Measurements from ENCODE around the gene MDK. TPM values are rescaled to one million over a fixed set of nuclear protein-coding genes. Genes with fewer than 3 reads are reported as not detected.

Gene MDK
- polyA plus RNA-seq, 1 donor from 2014 or later, result 90.3 TPM

- H3K27me3 ChIP-seq (ENCODE audit: insufficient read depth, low read depth, low read length), result no peaks in the 10 kb centered on the region
- H3K9me2 ChIP-seq (ENCODE audit: insufficient read depth, low read length), result no peaks in the 10 kb centered on the region
- no peak overlapping the region for H3K27ac ChIP-seq (ENCODE audit: low read length)
- no peak overlapping the region for H3K4me2 ChIP-seq (ENCODE audit: low read length)
- H2AFZ ChIP-seq (ENCODE audit: low read depth, low read length), result no peak overlapping the region
- H3K9ac ChIP-seq (ENCODE audit: low read length), result no peak overlapping the region
- no peaks in the 10 kb centered on the region for H3K79me2 ChIP-seq (replicated peaks; ENCODE audit: insufficient read depth, low read length)
- no peaks in the 10 kb centered on the region for H3K9me3 ChIP-seq (ENCODE audit: low read length)
- no peaks in the 10 kb centered on the region for H3K36me3 ChIP-seq (ENCODE audit: insufficient read depth, low read length)
- H4K20me1 ChIP-seq (ENCODE audit: insufficient read depth), result no peaks in the 10 kb centered on the region
- H3K4me3 ChIP-seq (ENCODE audit: low read length), result no peak overlapping the region
- no peaks in the 10 kb centered on the region for H3F3A ChIP-seq (ENCODE audit: insufficient read depth, low read length, poor library complexity, severe bottlenecking)
- no peak for TF ChIP-seq EP300 (conservative IDR thresholded peaks at IDR 0.05; ENCODE audit: poor library complexity, severe bottlenecking)
Observed at GRCh38 chr11:46408407-46408986, 27.0 kb downstream of the MDK start.

DNA sequence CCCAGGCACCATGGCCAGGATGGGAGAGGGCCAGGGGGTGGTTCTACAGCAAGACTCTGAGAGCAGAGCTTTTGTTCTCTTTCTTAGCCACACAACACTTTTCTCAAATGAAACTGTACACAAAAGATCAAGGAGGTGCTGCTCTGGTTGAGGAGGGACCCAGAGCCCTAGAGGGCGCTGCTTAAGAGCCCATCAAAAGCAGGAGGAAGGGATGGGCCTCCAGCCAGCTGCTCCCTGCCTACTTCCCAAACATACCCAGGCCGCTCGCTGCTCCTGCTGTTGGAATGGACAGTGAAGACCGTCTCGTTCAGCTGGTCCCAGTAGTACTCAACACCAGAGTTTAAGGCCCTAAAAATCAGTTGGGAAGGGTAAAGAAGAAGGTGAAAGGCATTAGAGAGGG lies 28.6 kb downstream of the MDK start:
- H3K9me2 ChIP-seq (ENCODE audit: insufficient read depth, low read length), result no peaks in the 10 kb centered on the region
- no peaks in the 10 kb centered on the region for H3K79me2 ChIP-seq (replicated peaks; ENCODE audit: insufficient read depth, low read length)
- H3K9me3 ChIP-seq (ENCODE audit: low read length), result no peaks in the 10 kb centered on the region
- H3K4me2 ChIP-seq (ENCODE audit: low read length), result no peak overlapping the region
- TF ChIP-seq EP300 (conservative IDR thresholded peaks at IDR 0.05; ENCODE audit: poor library complexity, severe bottlenecking) (no peak), MXI1 (conservative IDR thresholded peaks at IDR 0.05; ENCODE audit: poor library complexity, severe bottlenecking) (no peak), RAD21 (conservative IDR thresholded peaks at IDR 0.05) (no peak), TAF1 (IDR thresholded peaks at IDR 0.05; ENCODE audit: low read depth) (no peak), REST (IDR thresholded peaks at IDR 0.05; ENCODE audit: borderline replicate concordance) (no peak), EZH2 (IDR thresholded peaks at IDR 0.05; ENCODE audit: borderline replicate concordance, insufficient read depth, low read length, poor library complexity, severe bottlenecking) (no peak), SMC3 (conservative IDR thresholded peaks at IDR 0.05; ENCODE audit: poor library complexity) (no peak)
- TF ChIP-seq, protein P1, sequence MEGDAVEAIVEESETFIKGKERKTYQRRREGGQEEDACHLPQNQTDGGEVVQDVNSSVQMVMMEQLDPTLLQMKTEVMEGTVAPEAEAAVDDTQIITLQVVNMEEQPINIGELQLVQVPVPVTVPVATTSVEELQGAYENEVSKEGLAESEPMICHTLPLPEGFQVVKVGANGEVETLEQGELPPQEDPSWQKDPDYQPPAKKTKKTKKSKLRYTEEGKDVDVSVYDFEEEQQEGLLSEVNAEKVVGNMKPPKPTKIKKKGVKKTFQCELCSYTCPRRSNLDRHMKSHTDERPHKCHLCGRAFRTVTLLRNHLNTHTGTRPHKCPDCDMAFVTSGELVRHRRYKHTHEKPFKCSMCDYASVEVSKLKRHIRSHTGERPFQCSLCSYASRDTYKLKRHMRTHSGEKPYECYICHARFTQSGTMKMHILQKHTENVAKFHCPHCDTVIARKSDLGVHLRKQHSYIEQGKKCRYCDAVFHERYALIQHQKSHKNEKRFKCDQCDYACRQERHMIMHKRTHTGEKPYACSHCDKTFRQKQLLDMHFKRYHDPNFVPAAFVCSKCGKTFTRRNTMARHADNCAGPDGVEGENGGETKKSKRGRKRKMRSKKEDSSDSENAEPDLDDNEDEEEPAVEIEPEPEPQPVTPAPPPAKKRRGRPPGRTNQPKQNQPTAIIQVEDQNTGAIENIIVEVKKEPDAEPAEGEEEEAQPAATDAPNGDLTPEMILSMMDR (IDR thresholded peaks at IDR 0.05; ENCODE audit: poor library complexity, severe bottlenecking), result no peak
- no peaks in the 10 kb centered on the region for H3K27me3 ChIP-seq (ENCODE audit: insufficient read depth, low read depth, low read length)
- H4K20me1 ChIP-seq (ENCODE audit: insufficient read depth), result no peaks in the 10 kb centered on the region
- no peak overlapping the region for H2AFZ ChIP-seq (ENCODE audit: low read depth, low read length)
- no peaks in the 10 kb centered on the region for H3K36me3 ChIP-seq (ENCODE audit: insufficient read depth, low read length)
- no peak overlapping the region for H3K9ac ChIP-seq (ENCODE audit: low read length)
- no peaks in the 10 kb centered on the region for H3F3A ChIP-seq (ENCODE audit: insufficient read depth, low read length, poor library complexity, severe bottlenecking)
- H3K27ac ChIP-seq (ENCODE audit: low read length), result no peak overlapping the region
- no peak overlapping the region for H3K4me3 ChIP-seq (ENCODE audit: low read length)
